ENCODE data around the gene PJVK.

GRCh38 chr2:178477443-178478129 lies 26.4 kb downstream of the PJVK start:
- TF ChIP-seq, protein P1, sequence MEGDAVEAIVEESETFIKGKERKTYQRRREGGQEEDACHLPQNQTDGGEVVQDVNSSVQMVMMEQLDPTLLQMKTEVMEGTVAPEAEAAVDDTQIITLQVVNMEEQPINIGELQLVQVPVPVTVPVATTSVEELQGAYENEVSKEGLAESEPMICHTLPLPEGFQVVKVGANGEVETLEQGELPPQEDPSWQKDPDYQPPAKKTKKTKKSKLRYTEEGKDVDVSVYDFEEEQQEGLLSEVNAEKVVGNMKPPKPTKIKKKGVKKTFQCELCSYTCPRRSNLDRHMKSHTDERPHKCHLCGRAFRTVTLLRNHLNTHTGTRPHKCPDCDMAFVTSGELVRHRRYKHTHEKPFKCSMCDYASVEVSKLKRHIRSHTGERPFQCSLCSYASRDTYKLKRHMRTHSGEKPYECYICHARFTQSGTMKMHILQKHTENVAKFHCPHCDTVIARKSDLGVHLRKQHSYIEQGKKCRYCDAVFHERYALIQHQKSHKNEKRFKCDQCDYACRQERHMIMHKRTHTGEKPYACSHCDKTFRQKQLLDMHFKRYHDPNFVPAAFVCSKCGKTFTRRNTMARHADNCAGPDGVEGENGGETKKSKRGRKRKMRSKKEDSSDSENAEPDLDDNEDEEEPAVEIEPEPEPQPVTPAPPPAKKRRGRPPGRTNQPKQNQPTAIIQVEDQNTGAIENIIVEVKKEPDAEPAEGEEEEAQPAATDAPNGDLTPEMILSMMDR (IDR thresholded peaks at IDR 0.05) = no peak
- no peak for TF ChIP-seq POLR2A (IDR thresholded peaks at IDR 0.05)

All from lower leg skin (tissue), 3 donors.